Measurements from ENCODE around the gene SEMA6C. TPM values are rescaled to one million over a fixed set of nuclear protein-coding genes. Genes with fewer than 3 reads are reported as not detected.

The SEMA6C gene
- total RNA-seq, 2 donors from 2014 or later, result 1.6 to 3.2 TPM

DNA sequence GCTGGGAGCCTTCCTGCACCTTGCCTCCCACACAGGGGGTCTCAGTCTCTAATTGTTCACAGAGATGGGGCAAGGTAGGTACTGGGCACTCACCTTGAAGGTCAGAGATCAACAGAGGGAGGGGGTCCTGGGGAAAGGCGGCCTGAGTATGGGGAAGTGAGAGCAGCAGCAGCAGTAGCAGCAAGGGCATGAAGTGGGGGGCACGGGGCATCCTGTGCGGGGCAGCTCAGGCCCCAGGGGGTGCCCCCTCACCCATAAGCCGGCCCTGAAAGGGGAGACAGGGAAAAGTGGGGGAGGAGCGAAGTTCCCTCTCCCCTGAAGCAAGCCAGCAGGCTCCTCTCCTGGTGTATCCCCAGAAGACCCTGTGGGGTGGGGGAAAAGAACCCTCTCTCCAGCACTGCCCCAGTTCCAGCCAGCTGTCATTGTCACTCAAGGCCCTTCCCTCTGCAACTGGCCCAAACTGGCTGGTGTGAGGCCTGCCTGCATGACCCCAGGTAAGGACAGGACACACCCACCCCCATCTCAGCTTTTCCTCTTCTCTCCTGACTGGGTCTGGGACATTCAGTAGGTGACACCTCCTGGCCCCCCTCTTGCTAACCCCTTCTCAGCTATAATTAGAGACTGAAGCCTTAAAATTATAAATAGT is 3.9 kb downstream of the SEMA6C start:
- intact Hi-C loops (cut with DNase I), result no loop called here
- Histone ChIP-seq H3K36me3 (no peaks in the 10 kb centered on the region), H3K9me3 (no peaks in the 10 kb centered on the region), H3K4me1 (no peaks in the 10 kb centered on the region), H3K27ac (no peak overlapping the region), H3K9ac (ENCODE audit: low read depth in 2 of 2, low read length in 2 of 2) (no peak overlapping the region), H3K27me3 (no peaks in the 10 kb centered on the region), H3K4me3 (no peak overlapping the region)
- no peak for DNase-seq
- TF ChIP-seq, protein P1, sequence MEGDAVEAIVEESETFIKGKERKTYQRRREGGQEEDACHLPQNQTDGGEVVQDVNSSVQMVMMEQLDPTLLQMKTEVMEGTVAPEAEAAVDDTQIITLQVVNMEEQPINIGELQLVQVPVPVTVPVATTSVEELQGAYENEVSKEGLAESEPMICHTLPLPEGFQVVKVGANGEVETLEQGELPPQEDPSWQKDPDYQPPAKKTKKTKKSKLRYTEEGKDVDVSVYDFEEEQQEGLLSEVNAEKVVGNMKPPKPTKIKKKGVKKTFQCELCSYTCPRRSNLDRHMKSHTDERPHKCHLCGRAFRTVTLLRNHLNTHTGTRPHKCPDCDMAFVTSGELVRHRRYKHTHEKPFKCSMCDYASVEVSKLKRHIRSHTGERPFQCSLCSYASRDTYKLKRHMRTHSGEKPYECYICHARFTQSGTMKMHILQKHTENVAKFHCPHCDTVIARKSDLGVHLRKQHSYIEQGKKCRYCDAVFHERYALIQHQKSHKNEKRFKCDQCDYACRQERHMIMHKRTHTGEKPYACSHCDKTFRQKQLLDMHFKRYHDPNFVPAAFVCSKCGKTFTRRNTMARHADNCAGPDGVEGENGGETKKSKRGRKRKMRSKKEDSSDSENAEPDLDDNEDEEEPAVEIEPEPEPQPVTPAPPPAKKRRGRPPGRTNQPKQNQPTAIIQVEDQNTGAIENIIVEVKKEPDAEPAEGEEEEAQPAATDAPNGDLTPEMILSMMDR (IDR thresholded peaks at IDR 0.05), result no peak

DNA sequence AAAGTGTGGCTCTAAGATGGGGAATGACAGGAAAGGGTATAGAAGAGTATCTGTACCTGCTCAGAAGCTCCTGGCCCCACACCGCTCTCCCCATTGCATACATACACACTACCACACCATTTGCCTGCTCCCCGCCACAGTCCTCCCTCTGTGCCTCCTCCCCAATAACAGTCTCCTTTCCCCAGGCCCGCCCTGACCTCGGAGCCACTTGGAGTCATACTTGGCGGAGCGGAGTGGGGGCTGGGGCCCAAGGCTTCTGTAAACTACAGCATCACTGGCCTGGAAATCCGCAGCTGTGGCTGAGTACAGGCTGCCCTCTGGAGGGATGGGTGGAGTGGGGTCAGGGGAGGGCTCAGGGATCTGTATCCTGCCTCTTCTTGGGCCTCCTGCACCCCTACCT is 8.6 kb downstream of the SEMA6C start:
- peaks cover 2% of the 10 kb centered on the region for H3K27me3 ChIP-seq
- intact Hi-C loops (cut with DNase I), result no loop called here
- DNase-seq, result no peak
- H3K9ac ChIP-seq (ENCODE audit: low read depth in 2 of 2, low read length in 2 of 2), result no peak overlapping the region
- TF ChIP-seq, protein P1 (IDR thresholded peaks at IDR 0.05), result no peak
- H3K9me3 ChIP-seq, result no peaks in the 10 kb centered on the region
- no peaks in the 10 kb centered on the region for H3K4me1 ChIP-seq
- no peak overlapping the region for H3K27ac ChIP-seq
- no peaks in the 10 kb centered on the region for H3K36me3 ChIP-seq
- no peak overlapping the region for H3K4me3 ChIP-seq

DNA sequence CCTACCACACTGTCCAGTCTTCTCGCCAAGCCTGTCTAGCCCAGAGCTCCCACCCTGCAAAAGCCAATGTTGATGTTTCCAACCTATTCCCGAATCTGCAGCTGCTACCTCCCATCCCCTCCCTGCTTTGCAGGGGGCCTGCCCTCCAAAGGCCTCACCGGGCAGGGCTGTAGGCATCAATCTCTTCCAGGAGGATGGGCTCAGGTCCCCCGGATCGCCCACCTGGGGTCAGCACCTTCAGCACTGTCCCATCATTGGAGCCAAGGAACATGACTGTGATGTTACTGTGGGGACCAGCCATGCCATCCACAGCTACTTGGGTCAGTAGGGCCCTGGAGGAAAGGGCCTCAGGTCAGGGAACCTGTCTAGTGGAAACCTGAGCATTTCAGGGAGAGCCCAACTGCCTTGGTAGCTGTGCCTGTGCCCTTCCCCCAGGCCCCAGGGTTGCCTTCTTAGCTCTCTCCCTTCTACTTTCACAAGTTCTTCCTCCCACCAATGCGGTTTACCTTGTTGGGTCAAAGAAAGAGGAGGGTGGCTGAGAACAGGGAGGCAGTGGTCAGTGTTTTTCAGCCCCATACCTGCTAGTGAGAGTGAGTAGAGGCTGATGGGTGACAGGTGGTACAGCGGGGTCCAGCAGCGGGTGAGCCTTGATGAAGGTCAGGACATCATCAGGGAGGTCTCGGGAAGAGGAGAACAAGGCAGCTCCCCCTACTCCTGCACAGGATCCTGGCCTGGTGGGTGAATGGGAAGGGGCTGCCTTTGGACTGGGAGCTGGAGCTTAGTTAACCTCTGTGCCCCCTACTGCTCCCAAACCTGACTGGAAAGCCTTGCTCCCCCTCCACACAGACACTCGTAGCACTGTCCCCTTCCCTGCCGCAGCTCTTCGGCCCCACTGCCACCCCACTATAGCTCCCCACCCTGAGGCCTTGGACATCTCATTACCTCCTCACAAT is 10.7 kb downstream of the SEMA6C start:
- Histone ChIP-seq H3K36me3 (no peaks in the 10 kb centered on the region), H3K9me3 (no peaks in the 10 kb centered on the region), H3K9ac (ENCODE audit: low read depth in 2 of 2, low read length in 2 of 2) (no peak overlapping the region), H3K27me3 (peaks cover 8% of the 10 kb centered on the region), H3K4me1 (no peaks in the 10 kb centered on the region), H3K27ac (no peak overlapping the region), H3K4me3 (no peak overlapping the region)
- DNase-seq, result no peak
- TF ChIP-seq, protein P1 (IDR thresholded peaks at IDR 0.05), result no peak
- intact Hi-C loops (cut with DNase I), result no loop called here

DNA sequence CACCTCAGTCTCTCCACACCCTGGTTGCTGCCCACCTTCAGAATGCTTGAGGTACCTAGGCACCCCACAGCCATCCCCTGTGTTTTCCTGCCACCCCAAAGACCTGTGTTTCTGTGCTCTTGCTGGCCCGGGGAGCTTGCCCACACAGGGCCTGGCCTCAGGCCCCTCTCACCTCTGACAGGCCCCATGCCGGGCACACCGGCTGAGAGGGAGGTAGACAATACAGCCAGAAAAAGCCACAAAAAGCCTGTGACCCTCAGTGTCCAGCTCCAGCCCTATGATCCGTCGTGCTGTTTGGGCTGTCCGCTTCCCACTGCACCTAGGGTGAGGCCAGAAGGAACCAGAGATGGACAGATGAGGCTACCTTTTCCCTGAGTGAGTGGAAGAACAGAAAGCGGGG is 11.4 kb downstream of the SEMA6C start:
- no peaks in the 10 kb centered on the region for H3K9me3 ChIP-seq
- TF ChIP-seq, protein P1 (IDR thresholded peaks at IDR 0.05), result no peak
- H3K27me3 ChIP-seq, result peaks cover 8% of the 10 kb centered on the region
- H3K36me3 ChIP-seq, result no peaks in the 10 kb centered on the region
- no peak overlapping the region for H3K9ac ChIP-seq (ENCODE audit: low read depth in 2 of 2, low read length in 2 of 2)
- DNase-seq, result no peak
- no peak overlapping the region for H3K27ac ChIP-seq
- intact Hi-C loops (cut with DNase I), result no loop called here
- H3K4me3 ChIP-seq, result no peak overlapping the region
- H3K4me1 ChIP-seq, result no peaks in the 10 kb centered on the region

DNA sequence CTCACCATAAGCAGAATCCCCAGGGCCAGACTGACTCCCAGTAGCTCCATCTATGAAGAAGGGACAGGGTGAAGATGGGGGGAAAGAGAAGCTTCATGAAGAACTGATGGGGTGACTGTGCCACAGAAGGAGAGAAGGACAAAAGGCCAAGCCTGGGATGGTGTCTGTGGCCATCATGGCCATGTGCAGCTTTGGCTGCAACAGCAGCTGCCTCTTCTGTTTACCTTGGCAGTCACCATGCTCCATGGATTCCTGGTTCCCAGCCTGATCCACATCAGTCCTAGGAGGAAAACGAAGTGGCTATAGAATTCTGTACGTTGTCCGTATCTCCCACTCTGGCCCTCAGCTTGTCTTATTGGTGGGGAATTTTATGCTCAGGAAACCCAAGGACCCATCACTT is 12.0 kb downstream of the SEMA6C start:
- TF ChIP-seq, protein P1 (IDR thresholded peaks at IDR 0.05), result no peak
- no peaks in the 10 kb centered on the region for H3K4me1 ChIP-seq
- DNase-seq, result no peak
- no peaks in the 10 kb centered on the region for H3K9me3 ChIP-seq
- intact Hi-C loops (cut with DNase I), result no loop called here
- no peak overlapping the region for H3K4me3 ChIP-seq
- peaks cover 8% of the 10 kb centered on the region for H3K27me3 ChIP-seq
- H3K27ac ChIP-seq, result no peak overlapping the region
- no peaks in the 10 kb centered on the region for H3K36me3 ChIP-seq
- H3K9ac ChIP-seq (ENCODE audit: low read depth in 2 of 2, low read length in 2 of 2), result no peak overlapping the region

All from colonic mucosa (tissue), 4 donors.